ENCODE measurements around the gene EMC9. TPM values are rescaled to one million over a fixed set of nuclear protein-coding genes. Genes with fewer than 3 reads are reported as not detected.

Gene EMC9
- polyA plus RNA-seq, 1 donor (not counting 4 experiments of a cell fraction or from before 2014, with no cell fraction given) = 11.0 TPM

DNA sequence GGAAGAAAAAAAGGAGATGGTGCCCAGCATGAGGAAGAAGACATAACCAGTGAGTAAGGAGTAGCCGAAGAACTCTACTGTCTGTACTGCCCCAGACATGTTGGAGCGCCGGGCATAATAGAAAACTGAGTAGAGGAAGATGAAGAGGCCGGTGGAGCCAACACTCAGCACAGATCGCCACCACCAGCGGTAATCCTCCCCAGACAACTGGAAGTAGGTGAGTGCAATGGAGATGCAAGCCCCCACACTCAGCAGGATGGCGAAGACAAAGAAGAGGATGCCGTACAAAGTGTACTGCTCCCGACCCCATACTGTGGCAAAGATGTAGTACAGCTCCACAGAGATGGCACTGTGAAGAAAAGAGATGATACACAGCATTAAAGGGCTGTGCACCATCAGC, 48.1 kb upstream of the EMC9 start:
- Histone ChIP-seq H3K36me3 (ENCODE audit: control insufficient read depth in 2 of 2, extremely low read depth in 1 of 2, insufficient read depth in 2 of 2, low read length in 2 of 2) (peaks cover 37 to 49% of the 10 kb centered on the region in 2 experiments), H3K79me2 (ENCODE audit: control insufficient read depth, insufficient read depth, low read length) (peaks cover 34% of the 10 kb centered on the region), H2AFZ (ENCODE audit: control insufficient read depth, low read length) (no peak overlapping the region), H3K9me3 (ENCODE audit: control insufficient read depth, low read depth, low read length) (no peaks in the 10 kb centered on the region), H3K27me3 (ENCODE audit: control insufficient read depth, extremely low read depth, insufficient read depth, low read length) (no peaks in the 10 kb centered on the region), H3K9ac (ENCODE audit: control insufficient read depth, extremely low read depth, insufficient read depth, low read length) (no peak overlapping the region), H4K20me1 (ENCODE audit: control insufficient read depth, extremely low read depth, insufficient read depth, low read length) (peaks cover 4% of the 10 kb centered on the region), H3K4me2 (ENCODE audit: control insufficient read depth, extremely low read depth, insufficient read depth, low read depth, low read length) (peak overlapping the region; percentile 73), H3K9me1 (ENCODE audit: control insufficient read depth, extremely low read depth, insufficient read depth, low read length) (no peaks in the 10 kb centered on the region), H3K4me3 (ENCODE audit: control insufficient read depth in 2 of 3, extremely low read depth in 1 of 3, insufficient read depth in 2 of 3, low read depth in 1 of 3, low read length in 3 of 3) (peak overlapping the region in 1 of 3 experiments; percentile 89), H3K4me1 (ENCODE audit: control insufficient read depth, extremely low read depth, insufficient read depth, low read length) (peaks cover 19% of the 10 kb centered on the region), H3K27ac (ENCODE audit: control insufficient read depth, insufficient read depth, low read length) (peak overlapping the region; percentile 30)
- TF ChIP-seq, protein P1, sequence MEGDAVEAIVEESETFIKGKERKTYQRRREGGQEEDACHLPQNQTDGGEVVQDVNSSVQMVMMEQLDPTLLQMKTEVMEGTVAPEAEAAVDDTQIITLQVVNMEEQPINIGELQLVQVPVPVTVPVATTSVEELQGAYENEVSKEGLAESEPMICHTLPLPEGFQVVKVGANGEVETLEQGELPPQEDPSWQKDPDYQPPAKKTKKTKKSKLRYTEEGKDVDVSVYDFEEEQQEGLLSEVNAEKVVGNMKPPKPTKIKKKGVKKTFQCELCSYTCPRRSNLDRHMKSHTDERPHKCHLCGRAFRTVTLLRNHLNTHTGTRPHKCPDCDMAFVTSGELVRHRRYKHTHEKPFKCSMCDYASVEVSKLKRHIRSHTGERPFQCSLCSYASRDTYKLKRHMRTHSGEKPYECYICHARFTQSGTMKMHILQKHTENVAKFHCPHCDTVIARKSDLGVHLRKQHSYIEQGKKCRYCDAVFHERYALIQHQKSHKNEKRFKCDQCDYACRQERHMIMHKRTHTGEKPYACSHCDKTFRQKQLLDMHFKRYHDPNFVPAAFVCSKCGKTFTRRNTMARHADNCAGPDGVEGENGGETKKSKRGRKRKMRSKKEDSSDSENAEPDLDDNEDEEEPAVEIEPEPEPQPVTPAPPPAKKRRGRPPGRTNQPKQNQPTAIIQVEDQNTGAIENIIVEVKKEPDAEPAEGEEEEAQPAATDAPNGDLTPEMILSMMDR (optimal IDR thresholded peaks at IDR 0.05 in 1 of 3, IDR thresholded peaks at IDR 0.05 in 1 of 3, conservative IDR thresholded peaks at IDR 0.05 in 1 of 3; ENCODE audit: extremely low read depth in 1 of 3, insufficient read depth in 2 of 3, low read length in 3 of 3) = no peak
- TF ChIP-seq EZH2 (IDR thresholded peaks at IDR 0.05; ENCODE audit: low read length) = no peak
- dilution Hi-C loops (cut with MboI; ENCODE audit: extremely low pct_ligation_motif_present, low sequenced_read_pairs) = no loop called here
- FAIRE-seq = no peak
- no peak for DNase-seq (ENCODE audit: low read depth, low spot score)

GRCh38 chr14:24189059-24189375, 47.6 kb upstream of the EMC9 start:
- H4K20me1 ChIP-seq (ENCODE audit: control insufficient read depth, extremely low read depth, insufficient read depth, low read length) = peaks cover 4% of the 10 kb centered on the region
- DNase-seq (ENCODE audit: low read depth, low spot score) (no peak), FAIRE-seq (no peak)
- H3K4me2 ChIP-seq (ENCODE audit: control insufficient read depth, extremely low read depth, insufficient read depth, low read depth, low read length) = peak overlapping the region; percentile 73
- H3K36me3 ChIP-seq (ENCODE audit: control insufficient read depth in 2 of 2, extremely low read depth in 1 of 2, insufficient read depth in 2 of 2, low read length in 2 of 2) = peaks cover 40 to 49% of the 10 kb centered on the region in 2 experiments
- dilution Hi-C loops (cut with MboI; ENCODE audit: extremely low pct_ligation_motif_present, low sequenced_read_pairs) = no loop called here
- TF ChIP-seq, protein P1 (optimal IDR thresholded peaks at IDR 0.05 in 1 of 3, IDR thresholded peaks at IDR 0.05 in 1 of 3, conservative IDR thresholded peaks at IDR 0.05 in 1 of 3; ENCODE audit: extremely low read depth in 1 of 3, insufficient read depth in 2 of 3, low read length in 3 of 3) = no peak
- TF ChIP-seq EZH2 (IDR thresholded peaks at IDR 0.05; ENCODE audit: low read length) = no peak
- peak overlapping the region; percentile 64 for H3K27ac ChIP-seq (ENCODE audit: control insufficient read depth, insufficient read depth, low read length)
- peaks cover 31% of the 10 kb centered on the region for H3K79me2 ChIP-seq (ENCODE audit: control insufficient read depth, insufficient read depth, low read length)
- H3K4me3 ChIP-seq (ENCODE audit: control insufficient read depth in 2 of 3, extremely low read depth in 1 of 3, insufficient read depth in 2 of 3, low read depth in 1 of 3, low read length in 3 of 3) = peak overlapping the region in 2 of 3 experiments; percentile 41 to 89
- peak overlapping the region; percentile 86 for H3K9ac ChIP-seq (ENCODE audit: control insufficient read depth, extremely low read depth, insufficient read depth, low read length)
- peaks cover 15% of the 10 kb centered on the region for H3K4me1 ChIP-seq (ENCODE audit: control insufficient read depth, extremely low read depth, insufficient read depth, low read length)
- H2AFZ ChIP-seq (ENCODE audit: control insufficient read depth, low read length) = peak overlapping the region; percentile 44
- H3K9me3 ChIP-seq (ENCODE audit: control insufficient read depth, low read depth, low read length) = no peaks in the 10 kb centered on the region
- no peaks in the 10 kb centered on the region for H3K9me1 ChIP-seq (ENCODE audit: control insufficient read depth, extremely low read depth, insufficient read depth, low read length)
- H3K27me3 ChIP-seq (ENCODE audit: control insufficient read depth, extremely low read depth, insufficient read depth, low read length) = no peaks in the 10 kb centered on the region
